A549 (cell line): Measurements from ENCODE around the gene CHM. TPM values are rescaled to one million over a fixed set of nuclear protein-coding genes. Genes with fewer than 3 reads are reported as not detected.

Source experiments
- polyA plus RNA-seq, 4 experiments: library from polyadenylated mRNA; depleted of rRNA in 3 of 4; stranded (reverse); fragments of >200 nt; fragmentation: RNase III in 1 of 4; extraction: RNeasy Plus Mini Kit Qiagen cat#74134 plus additional on column Dnase treatment in 1 of 4; gene quantifications; 2 replicates in 3 of 4; 3 replicates in 1 of 4; pipeline ENCODE4 v1.2.3, GENCODE V29; 2011 to 2017
- small RNA-seq, 6 experiments: library from RNA; depleted of rRNA; stranded (forward); fragments of <200 nt; gene quantifications; one replicate each; pipeline ENCODE3, GENCODE V24; 2012

Gene CHM
- polyA plus RNA-seq, 2 of the 4 experiments (the other 2 are of a cell fraction): 13.9 to 23.7 TPM

Small RNA genes lying within 50 kb of the gene (small RNA-seq; reads per million reads assigned to genes)
- gene AL022401.1 (0 reads per million in 6 experiments), gene MIR361 (554 to 15,980 (median 7,779) reads per million in 6 experiments), gene NDUFA5P7 (0 reads per million in 6 experiments), gene RF00019 (0 reads per million in 6 experiments)

Other genes starting within 250 kb of the CHM start
- gene DACH2, start 100.9 kb upstream of the CHM start, polyA plus RNA-seq (2011; rRNA removed): 0.04 and 0.08 TPM in 2 replicates
- gene DACH2, start 100.9 kb upstream of the CHM start, polyA plus RNA-seq (2017; fragmentation: RNase III; extraction: RNeasy Plus Mini Kit Qiagen cat#74134 plus additional on column Dnase treatment): not detected in 3 replicates